HG02885 (cell line): ENCODE data around the gene DCT.

Source experiments
- ATAC-seq: cut with Tn5 transposase; IDR thresholded peaks from one replicate; pipeline ENCODE4 v1.9.1; 2021; ENCODE audit warnings: mild to moderate bottlenecking; ENCODE audit not compliant: unreplicated experiment, poor library complexity

Gene DCT

DNA sequence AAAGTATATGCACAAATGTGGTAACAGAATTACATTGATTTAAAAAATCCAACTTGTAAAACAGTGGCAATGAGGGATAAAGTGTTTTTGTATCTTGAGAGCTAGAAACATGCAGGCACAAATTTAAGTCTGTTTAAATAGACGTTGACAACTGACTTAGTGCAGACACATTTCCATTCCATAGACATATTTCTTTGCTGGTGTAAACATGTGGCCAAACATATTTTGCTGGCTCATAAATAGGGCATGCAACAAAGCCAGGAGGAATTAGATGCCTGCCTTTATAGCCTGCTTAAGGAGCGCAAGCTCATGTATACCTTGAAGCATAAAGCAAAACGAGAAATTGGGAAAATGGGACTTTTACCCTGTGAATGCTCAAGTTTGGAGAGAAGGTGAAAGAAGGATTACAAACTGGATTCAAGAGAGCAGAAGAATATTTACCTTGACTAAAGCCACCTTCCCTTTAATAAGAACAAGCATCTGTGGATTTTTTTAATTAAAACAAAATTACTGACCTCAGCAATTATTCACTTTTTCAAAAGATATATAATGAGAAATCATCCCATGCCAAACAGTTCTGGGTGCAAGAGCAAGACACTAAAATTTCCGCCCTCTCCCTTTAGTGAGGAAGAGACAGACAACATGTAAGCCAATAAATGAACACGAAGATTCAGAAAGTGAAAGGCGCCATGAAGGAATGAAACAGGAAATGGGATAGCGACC is 71.0 kb downstream of the DCT start:
- no peak for ATAC-seq

DNA sequence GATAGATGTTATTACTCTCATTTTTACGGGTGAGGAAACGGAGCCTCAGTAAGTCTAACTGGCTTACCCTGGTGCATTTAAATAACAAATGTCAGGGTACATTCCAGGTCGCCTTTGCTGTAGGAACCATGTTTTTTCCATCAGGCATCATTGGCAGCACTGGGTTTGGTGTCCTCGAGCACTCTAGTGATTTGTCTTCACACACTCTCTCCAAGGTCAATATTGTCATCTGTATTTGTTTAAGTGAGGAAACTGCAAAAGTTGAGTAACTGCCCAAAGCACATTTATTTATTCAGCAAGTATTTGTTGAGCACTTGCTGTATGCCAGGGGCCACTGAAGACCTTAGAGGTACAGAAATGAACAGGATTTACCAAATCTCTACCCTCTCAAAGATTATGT is 78.6 kb downstream of the DCT start:
- ATAC-seq: no peak

DNA sequence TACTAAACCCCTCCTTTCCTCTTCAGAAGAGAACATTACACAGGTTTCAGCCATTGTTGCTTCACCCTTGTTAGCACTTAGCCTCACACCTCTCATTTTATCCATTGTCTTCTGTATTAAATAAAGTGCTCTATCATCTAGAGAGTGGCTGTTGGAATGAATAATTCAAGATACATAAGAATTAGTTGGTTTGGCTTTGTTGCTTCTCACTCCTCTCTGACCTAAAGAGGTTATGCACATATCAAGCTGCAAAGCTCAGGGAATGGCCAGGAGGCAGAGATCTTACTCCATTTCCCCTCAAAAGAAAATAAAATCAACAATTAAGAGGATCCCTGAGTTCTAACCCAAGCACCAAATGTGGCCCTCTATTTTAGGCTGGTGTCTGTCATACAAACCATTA is 79.7 kb downstream of the DCT start:
- no peak for ATAC-seq

DNA sequence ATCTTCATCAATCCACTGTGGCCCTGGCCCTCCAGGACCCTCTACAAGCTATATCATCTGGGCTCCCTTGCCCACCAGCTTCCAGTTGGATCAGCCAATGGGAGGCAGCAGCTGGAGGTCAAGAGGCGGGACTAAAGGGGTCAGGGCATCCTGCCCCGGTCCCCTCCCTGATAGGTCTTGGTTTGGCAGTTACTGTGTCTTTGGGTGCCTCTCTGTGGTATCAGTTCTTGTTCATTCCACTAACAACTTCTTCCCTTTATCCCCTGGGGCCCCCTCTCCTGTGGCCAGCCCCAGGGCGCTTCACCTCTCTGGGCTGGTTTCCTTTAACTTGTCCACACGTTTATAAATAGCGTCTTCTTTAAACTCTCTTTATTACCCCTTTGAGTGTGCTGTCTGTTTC is 83.6 kb downstream of the DCT start:
- no peak for ATAC-seq

DNA sequence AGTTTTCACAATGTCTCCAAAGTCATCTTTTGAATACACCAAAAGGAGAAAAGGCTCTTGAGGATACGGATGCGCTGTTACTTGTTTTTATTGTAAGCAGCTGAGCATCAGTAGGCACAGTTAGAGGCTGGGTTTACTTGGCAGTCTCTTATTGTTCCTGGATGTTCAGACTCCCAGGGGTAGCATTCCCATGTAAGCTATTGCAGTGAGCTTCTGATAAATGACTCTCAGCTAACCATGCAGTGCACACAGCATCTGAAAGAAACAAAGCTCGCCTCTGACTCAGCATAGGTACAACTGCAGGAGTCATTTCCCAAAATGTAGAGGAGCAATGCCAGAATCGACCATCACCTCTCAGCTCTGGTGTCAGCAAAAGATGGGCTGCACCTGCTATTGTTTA is 84.8 kb downstream of the DCT start:
- ATAC-seq: no peak

DNA sequence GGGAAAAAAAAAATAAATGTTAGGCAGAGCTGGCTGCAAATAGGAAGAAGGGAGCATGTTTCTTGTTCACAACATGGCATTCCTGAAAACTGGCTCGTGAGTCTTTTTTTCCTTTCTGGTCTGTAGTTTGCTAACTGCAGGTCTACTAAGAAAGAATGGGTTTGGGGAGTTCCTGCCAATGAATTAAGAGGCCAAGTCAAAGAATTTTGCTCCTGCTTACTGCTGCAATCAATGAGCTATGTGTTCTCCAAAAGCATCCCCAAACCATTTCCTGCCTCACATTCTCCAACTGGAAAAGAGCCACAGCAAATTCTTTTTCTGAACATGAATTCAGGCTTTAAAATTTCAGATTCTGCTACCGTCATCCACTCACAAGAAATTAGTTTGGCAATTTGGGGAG is 88.6 kb downstream of the DCT start:
- ATAC-seq: no peak

DNA sequence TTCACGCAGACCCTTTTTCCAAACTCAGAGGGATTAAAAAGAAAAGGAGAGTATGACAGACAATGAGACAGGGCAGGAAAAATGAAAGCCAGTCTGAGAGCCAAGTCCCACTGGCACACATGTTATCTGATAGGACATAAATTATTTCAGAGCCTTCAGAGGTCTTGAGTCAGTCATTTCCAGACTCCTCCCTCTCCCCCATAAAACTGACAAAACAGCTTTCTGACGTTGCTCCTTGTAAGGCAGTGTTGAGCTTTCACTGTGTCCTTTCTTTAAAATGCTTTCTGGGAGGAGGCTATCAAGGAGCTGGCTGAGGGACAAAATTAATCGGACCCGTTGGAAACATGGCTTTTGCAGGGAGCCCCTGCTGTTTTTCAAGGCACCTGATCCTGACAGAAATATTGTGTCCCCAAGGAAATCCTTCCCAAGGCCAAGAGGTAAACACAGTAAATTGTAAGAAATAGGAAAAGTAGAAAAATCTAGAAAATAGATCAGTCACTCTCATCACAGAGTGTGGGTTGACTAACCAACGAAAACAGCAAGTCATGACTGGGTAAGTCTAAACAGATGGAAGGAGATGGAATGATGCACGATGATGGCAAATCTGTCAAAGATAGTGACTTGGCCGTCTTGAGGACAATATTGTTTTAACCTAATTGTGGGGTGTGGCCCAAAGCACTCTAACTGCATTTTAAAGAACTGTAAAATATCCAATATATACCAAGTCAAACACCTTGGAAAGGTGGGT is 89.7 kb downstream of the DCT start:
- no peak for ATAC-seq

DNA sequence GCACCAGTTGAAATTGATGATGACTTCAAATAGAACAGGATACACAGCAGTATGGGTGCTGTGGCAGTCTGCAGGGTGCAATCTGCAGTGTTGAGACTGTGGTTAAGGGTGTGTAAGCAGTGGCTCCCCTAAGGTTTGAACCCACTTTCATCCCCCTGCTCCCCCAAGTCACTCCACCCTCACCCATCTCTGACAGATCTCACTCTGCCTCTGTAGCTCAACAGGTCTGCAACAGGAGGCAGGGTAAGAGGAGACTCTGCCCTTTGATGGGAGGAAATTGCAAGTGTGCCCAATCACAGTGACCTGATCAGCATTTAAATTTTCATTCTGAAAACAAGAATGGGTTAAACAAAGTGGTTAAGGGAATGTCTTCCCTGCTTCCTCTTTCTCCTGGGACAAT is 92.4 kb downstream of the DCT start:
- ATAC-seq: no peak
